NCI-H446 treated with DMSO at 0.1 percent for 48 hours (cell line): Measurements from ENCODE around the gene TNP2.
A peak's percentile ranks its signal among the peaks of the same experiment; 100 is the strongest.
"Not testable (repeated sequence)": the region's sequence is repeated elsewhere in the genome, so short reads cannot be mapped to it uniquely, and the experiment has no call there.

Experiments
- DNase-seq: peaks from one replicate; lab custom pipeline; 2025; lab: John Stamatoyannopoulos, UW

The TNP2 gene

GRCh38 chr16:11299865-11300559 lies 30.9 kb upstream of the TNP2 start:
- DNase-seq: no peak

- not testable (repeated sequence) for DNase-seq
These were observed 29.9 kb upstream of the TNP2 start for GRCh38 chr16:11298950-11299547.

- DNase-seq: no peak
These were observed 29.2 kb upstream of the TNP2 start for GRCh38 chr16:11298143-11298900.

GRCh38 chr16:11297492-11298142 lies 28.5 kb upstream of the TNP2 start:
- DNase-seq: peak; percentile 2

- DNase-seq: no peak
These were observed 27.8 kb upstream of the TNP2 start for GRCh38 chr16:11296706-11297491.

- no peak for DNase-seq
These were observed 27.2 kb upstream of the TNP2 start for GRCh38 chr16:11296351-11296705.

GRCh38 chr16:11295672-11296071 lies 26.5 kb upstream of the TNP2 start:
- no peak for DNase-seq

GRCh38 chr16:11292076-11292748 lies 23.1 kb upstream of the TNP2 start:
- no peak for DNase-seq

GRCh38 chr16:11291091-11291703 lies 22.1 kb upstream of the TNP2 start:
- no peak for DNase-seq

GRCh38 chr16:11290102-11290893 lies 21.2 kb upstream of the TNP2 start:
- DNase-seq: no peak

GRCh38 chr16:11289696-11290095 lies 20.6 kb upstream of the TNP2 start:
- DNase-seq: not testable (repeated sequence)

- no peak for DNase-seq
These were observed 20.1 kb upstream of the TNP2 start for GRCh38 chr16:11289202-11289601.

- no peak for DNase-seq
These were observed 16.7 kb upstream of the TNP2 start for GRCh38 chr16:11285842-11286241.

- DNase-seq: no peak
These were observed 14.7 kb upstream of the TNP2 start for GRCh38 chr16:11283820-11284248.

- DNase-seq: no peak
These were observed 11.7 kb upstream of the TNP2 start, which contains the start of gene PRM1 for GRCh38 chr16:11280616-11281522. Gene PRM1 (minus strand): TSS chr16:11281330. CDS start chr16:11281238, 92 bp downstream.

- no peak for DNase-seq
These were observed 9.8 kb upstream of the TNP2 start for GRCh38 chr16:11278681-11279628.

GRCh38 chr16:11277607-11278337 lies 8.6 kb upstream of the TNP2 start:
- no peak for DNase-seq
